ENCODE results near the gene CIITA. TPM values are rescaled to one million over a fixed set of nuclear protein-coding genes. Genes with fewer than 3 reads are reported as not detected.
A peak's percentile ranks its signal among the peaks of the same experiment; 100 is the strongest.
"Not testable (repeated sequence)": the region's sequence is repeated elsewhere in the genome, so short reads cannot be mapped to it uniquely, and the experiment has no call there.

Gene CIITA
- total and polyA plus RNA-seq, 4 experiments from 2014 or later, result 0.08 to 1.6 (median 1.5) TPM

GRCh38 chr16:10926867-10927266 lies 49.9 kb downstream of the CIITA start:
- peaks cover 32 to 51% of the 10 kb centered on the region in 2 donors for H3K36me3 Mint-ChIP-seq
- H3K4me1 Mint-ChIP-seq, result peaks cover 0 to 5% (median 4%) of the 10 kb centered on the region in 4 donors
- Histone ChIP-seq H3K27ac (ENCODE audit: low read depth, low read length) (no peak overlapping the region), H3K4me3 (ENCODE audit: low read length in 2 of 2) (no peak overlapping the region), H3K4me1 (ENCODE audit: insufficient read depth, low read length) (no peaks in the 10 kb centered on the region), H3K27me3 (ENCODE audit: insufficient read depth, low read length) (no peaks in the 10 kb centered on the region), H3K36me3 (ENCODE audit: insufficient read depth, low read length) (peaks cover 27% of the 10 kb centered on the region), H3K9me3 (ENCODE audit: control insufficient read depth in 1 of 2, low read length in 2 of 2) (no peaks in the 10 kb centered on the region)
- intact Hi-C loops (cut with micrococcal nuclease), result no loop called here
- H3K9me3 Mint-ChIP-seq, result no peaks in the 10 kb centered on the region
- H3K27me3 Mint-ChIP-seq, result no peaks in the 10 kb centered on the region
- DNase-seq, result no peak
- ChIA-PET POLR2A (ENCODE audit: partially characterized antibody) (no interaction called here), CTCF (ENCODE audit: partially characterized antibody) (interaction anchor here (1.3 to 2.5 kb wide), 3 partner anchors 9 to 15 kb away, joined by 3 to 12 read pairs (median 4); partner anchors contain the start of gene DEXI)
- H3K4me3 Mint-ChIP-seq, result no peak overlapping the region
- peak overlapping the region in 1 of 7 donors; percentile 42 for H3K27ac Mint-ChIP-seq

- Mint-ChIP-seq H3K36me3 (peaks cover 32 to 53% of the 10 kb centered on the region in 2 donors), H3K9me3 (no peaks in the 10 kb centered on the region), H3K4me1 (peaks cover 0 to 5% (median 4%) of the 10 kb centered on the region in 4 donors), H3K27me3 (no peaks in the 10 kb centered on the region), H3K4me3 (no peak overlapping the region), H3K27ac (no peak overlapping the region)
- no peak for DNase-seq
- Histone ChIP-seq H3K4me1 (ENCODE audit: insufficient read depth, low read length) (no peaks in the 10 kb centered on the region), H3K9me3 (ENCODE audit: control insufficient read depth in 1 of 2, low read length in 2 of 2) (no peaks in the 10 kb centered on the region), H3K4me3 (ENCODE audit: low read length in 2 of 2) (no peak overlapping the region), H3K27ac (ENCODE audit: low read depth, low read length) (no peak overlapping the region), H3K36me3 (ENCODE audit: insufficient read depth, low read length) (peaks cover 27% of the 10 kb centered on the region), H3K27me3 (ENCODE audit: insufficient read depth, low read length) (no peaks in the 10 kb centered on the region)
- ChIA-PET POLR2A (ENCODE audit: partially characterized antibody) (no interaction called here), CTCF (ENCODE audit: partially characterized antibody) (interaction anchor here (1.3 to 2.5 kb wide), 3 partner anchors 9 to 15 kb away, joined by 3 to 12 read pairs (median 4); partner anchors contain the start of gene DEXI)
- intact Hi-C loops (cut with micrococcal nuclease), result no loop called here
These were observed 50.6 kb downstream of the CIITA start for GRCh38 chr16:10927497-10928112.

- H3K27ac ChIP-seq (ENCODE audit: low read depth, low read length); H3K9me3 Mint-ChIP-seq; H3K4me3 ChIP-seq (ENCODE audit: low read length in 2 of 2); intact Hi-C loops (cut with micrococcal nuclease); DNase-seq; H3K4me3 Mint-ChIP-seq; POLR2A ChIA-PET (ENCODE audit: partially characterized antibody); H3K27me3 Mint-ChIP-seq; H3K9me3 ChIP-seq (ENCODE audit: control insufficient read depth in 1 of 2, low read length in 2 of 2); H3K4me1 ChIP-seq (ENCODE audit: insufficient read depth, low read length); H3K27me3 ChIP-seq (ENCODE audit: insufficient read depth, low read length): not testable (repeated sequence)
- peaks cover 32% of the 10 kb centered on the region for H3K36me3 ChIP-seq (ENCODE audit: insufficient read depth, low read length)
- CTCF ChIA-PET (ENCODE audit: partially characterized antibody), result interaction anchor here (2.5 kb wide), 1 partner anchor 11 kb away, joined by 12 read pairs; no protein-coding TSS in a partner anchor
- Mint-ChIP-seq H3K36me3 (peaks cover 32 to 54% of the 10 kb centered on the region in 2 donors), H3K4me1 (peaks cover 7 to 15% (median 11%) of the 10 kb centered on the region in 4 donors), H3K27ac (peak overlapping the region in 1 of 7 donors; percentile 43)
These were observed 52.1 kb downstream of the CIITA start for GRCh38 chr16:10929097-10929496.

- Mint-ChIP-seq H3K36me3 (peaks cover 28 to 50% of the 10 kb centered on the region in 2 donors), H3K27ac (peak overlapping the region in 1 of 7 donors; percentile 84), H3K27me3 (no peaks in the 10 kb centered on the region), H3K4me1 (peaks cover 10 to 25% (median 19%) of the 10 kb centered on the region in 4 donors), H3K9me3 (no peaks in the 10 kb centered on the region), H3K4me3 (no peak overlapping the region)
- Histone ChIP-seq H3K27ac (ENCODE audit: low read depth, low read length) (no peak overlapping the region), H3K4me3 (ENCODE audit: low read length in 2 of 2) (no peak overlapping the region), H3K36me3 (ENCODE audit: insufficient read depth, low read length) (peaks cover 32% of the 10 kb centered on the region), H3K4me1 (ENCODE audit: insufficient read depth, low read length) (peaks cover 9% of the 10 kb centered on the region), H3K9me3 (ENCODE audit: control insufficient read depth in 1 of 2, low read length in 2 of 2) (no peaks in the 10 kb centered on the region), H3K27me3 (ENCODE audit: insufficient read depth, low read length) (no peaks in the 10 kb centered on the region)
- no peak for DNase-seq
- CTCF ChIA-PET (ENCODE audit: partially characterized antibody), result no interaction called here
- intact Hi-C loops (cut with micrococcal nuclease), result no loop called here
- POLR2A ChIA-PET (ENCODE audit: partially characterized antibody), result no interaction called here
These were observed 53.1 kb downstream of the CIITA start for GRCh38 chr16:10929853-10930754.

GRCh38 chr16:10930755-10931093 lies 53.7 kb downstream of the CIITA start:
- Mint-ChIP-seq H3K36me3 (peaks cover 24 to 49% of the 10 kb centered on the region in 2 donors), H3K27me3 (no peaks in the 10 kb centered on the region), H3K9me3 (no peaks in the 10 kb centered on the region), H3K27ac (no peak overlapping the region), H3K4me3 (no peak overlapping the region), H3K4me1 (peaks cover 14 to 32% (median 24%) of the 10 kb centered on the region in 4 donors)
- Histone ChIP-seq H3K4me1 (ENCODE audit: insufficient read depth, low read length) (peaks cover 15% of the 10 kb centered on the region), H3K27me3 (ENCODE audit: insufficient read depth, low read length) (no peaks in the 10 kb centered on the region), H3K27ac (ENCODE audit: low read depth, low read length) (no peak overlapping the region), H3K4me3 (ENCODE audit: low read length in 2 of 2) (no peak overlapping the region), H3K9me3 (ENCODE audit: control insufficient read depth in 1 of 2, low read length in 2 of 2) (no peaks in the 10 kb centered on the region), H3K36me3 (ENCODE audit: insufficient read depth, low read length) (peaks cover 27% of the 10 kb centered on the region)
- ChIA-PET CTCF (ENCODE audit: partially characterized antibody) (no interaction called here), POLR2A (ENCODE audit: partially characterized antibody) (no interaction called here)
- intact Hi-C loops (cut with micrococcal nuclease), result no loop called here
- no peak for DNase-seq

- Mint-ChIP-seq H3K4me1 (peaks cover 18 to 36% (median 28%) of the 10 kb centered on the region in 4 donors), H3K36me3 (peaks cover 23 to 50% of the 10 kb centered on the region in 2 donors), H3K9me3 (no peaks in the 10 kb centered on the region), H3K27ac (peak overlapping the region in 3 of 7 donors; percentile 22 to 82 (median 69)), H3K4me3 (no peak overlapping the region), H3K27me3 (no peaks in the 10 kb centered on the region)
- Histone ChIP-seq H3K27ac (ENCODE audit: low read depth, low read length) (no peak overlapping the region), H3K9me3 (ENCODE audit: control insufficient read depth in 1 of 2, low read length in 2 of 2) (no peaks in the 10 kb centered on the region), H3K4me3 (ENCODE audit: low read length in 2 of 2) (no peak overlapping the region), H3K36me3 (ENCODE audit: insufficient read depth, low read length) (peaks cover 25% of the 10 kb centered on the region), H3K4me1 (ENCODE audit: insufficient read depth, low read length) (peaks cover 19% of the 10 kb centered on the region), H3K27me3 (ENCODE audit: insufficient read depth, low read length) (no peaks in the 10 kb centered on the region)
- no peak for DNase-seq
- intact Hi-C loops (cut with micrococcal nuclease), result no loop called here
- ChIA-PET POLR2A (ENCODE audit: partially characterized antibody) (no interaction called here), CTCF (ENCODE audit: partially characterized antibody) (no interaction called here)
These were observed 54.1 kb downstream of the CIITA start for GRCh38 chr16:10931134-10931533.

- Histone ChIP-seq H3K27me3 (ENCODE audit: insufficient read depth, low read length) (no peaks in the 10 kb centered on the region), H3K9me3 (ENCODE audit: control insufficient read depth in 1 of 2, low read length in 2 of 2) (no peaks in the 10 kb centered on the region), H3K36me3 (ENCODE audit: insufficient read depth, low read length) (peaks cover 20% of the 10 kb centered on the region), H3K27ac (ENCODE audit: low read depth, low read length) (no peak overlapping the region), H3K4me1 (ENCODE audit: insufficient read depth, low read length) (peaks cover 29% of the 10 kb centered on the region), H3K4me3 (ENCODE audit: low read length in 2 of 2) (no peak overlapping the region)
- ChIA-PET POLR2A (ENCODE audit: partially characterized antibody) (no interaction called here), CTCF (ENCODE audit: partially characterized antibody) (interaction anchor here (1.6 kb wide), 1 partner anchor 13 kb away, joined by 4 read pairs; no protein-coding TSS in a partner anchor)
- H3K4me1 Mint-ChIP-seq, result peaks cover 28 to 45% (median 36%) of the 10 kb centered on the region in 4 donors
- intact Hi-C loops (cut with micrococcal nuclease), result no loop called here
- H3K4me3 Mint-ChIP-seq, result no peak overlapping the region
- H3K27me3 Mint-ChIP-seq, result no peaks in the 10 kb centered on the region
- no peak for DNase-seq
- no peaks in the 10 kb centered on the region for H3K9me3 Mint-ChIP-seq
- H3K36me3 Mint-ChIP-seq, result peaks cover 21 to 44% of the 10 kb centered on the region in 2 donors
- no peak overlapping the region for H3K27ac Mint-ChIP-seq
These were observed 55.1 kb downstream of the CIITA start for GRCh38 chr16:10931977-10932632.
